Activated naive CD8-positive, alpha-beta T cell treated with anti-CD3 and anti-CD28 coated beads for 36 hours (primary cell): ENCODE measurements around the gene KRTAP12-3. TPM values are rescaled to one million over a fixed set of nuclear protein-coding genes. Genes with fewer than 3 reads are reported as not detected.
A peak's percentile ranks its signal among the peaks of the same experiment; 100 is the strongest.
"Not testable (repeated sequence)": the region's sequence is repeated elsewhere in the genome, so short reads cannot be mapped to it uniquely, and the experiment has no call there.

ENCODE experiments used
- DNase-seq: peaks from one replicate; pipeline ENCODE4 v3.0.0; 2021
- H3K27ac Mint-ChIP-seq: one replicate; pipeline ENCODE4 v1.8.0; 2022; ENCODE audit warnings: mild to moderate bottlenecking, moderate library complexity, mixed read lengths
- H3K27me3 Mint-ChIP-seq: one replicate; pipeline ENCODE4 v1.8.0; 2022; ENCODE audit warnings: mild to moderate bottlenecking, mixed read lengths
- H3K36me3 Mint-ChIP-seq: one replicate; pipeline ENCODE4 v1.8.0; 2021; ENCODE audit warnings: mild to moderate bottlenecking, mixed read lengths
- H3K4me1 Mint-ChIP-seq: one replicate; pipeline ENCODE4 v1.8.0; 2021; ENCODE audit warnings: mixed read lengths
- H3K4me3 Mint-ChIP-seq: one replicate; pipeline ENCODE4 v1.8.0; 2022; ENCODE audit warnings: mild to moderate bottlenecking, moderate library complexity, mixed read lengths
- H3K9me3 Mint-ChIP-seq: one replicate; pipeline ENCODE4 v1.8.0; 2022; ENCODE audit warnings: mixed read lengths
- total RNA-seq, 2 experiments: library from RNA; stranded (reverse); gene quantifications; one replicate each; pipeline ENCODE4 v1.2.3, GENCODE V29; 2021

The KRTAP12-3 gene
- total RNA-seq, 2 experiments from 2014 or later, result not detected

- not testable (repeated sequence) for H3K4me3 Mint-ChIP-seq, H3K4me1 Mint-ChIP-seq, H3K27ac Mint-ChIP-seq, DNase-seq, H3K27me3 Mint-ChIP-seq, H3K36me3 Mint-ChIP-seq
- H3K9me3 Mint-ChIP-seq, result peaks cover 19% of the 10 kb centered on the region
Observed at GRCh38 chr21:44638506-44639330, 19.0 kb upstream of the KRTAP12-3 start.

- no peaks in the 10 kb centered on the region for H3K27me3 Mint-ChIP-seq
- H3K4me1 Mint-ChIP-seq, result no peaks in the 10 kb centered on the region
- DNase-seq, result no peak
- no peak overlapping the region for H3K4me3 Mint-ChIP-seq
- H3K27ac Mint-ChIP-seq, result no peak overlapping the region
- H3K9me3 Mint-ChIP-seq, result peaks cover 23% of the 10 kb centered on the region
- peaks cover 3% of the 10 kb centered on the region for H3K36me3 Mint-ChIP-seq
Observed at GRCh38 chr21:44639331-44639655, 18.4 kb upstream of the KRTAP12-3 start.

DNA sequence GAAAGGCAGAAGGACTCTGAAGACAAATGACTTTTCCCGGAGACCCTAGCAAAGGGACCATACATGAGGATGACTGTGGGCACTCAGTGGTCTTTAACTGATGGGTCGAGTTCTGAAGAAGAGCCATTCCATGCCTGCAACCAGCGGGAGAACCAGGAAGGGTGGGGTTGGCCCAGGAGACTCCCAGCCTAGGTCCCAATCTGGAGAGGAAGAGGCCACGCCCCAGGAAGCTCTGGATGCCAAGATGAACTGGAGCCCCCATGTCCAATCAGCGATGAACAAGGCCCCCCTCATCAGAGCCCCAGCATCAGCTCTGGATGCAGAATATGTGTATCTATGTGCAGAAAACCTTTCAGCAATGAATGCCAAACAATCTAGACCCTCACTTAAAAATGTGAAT, 17.0 kb upstream of the KRTAP12-3 start:
- no peak for DNase-seq
- no peaks in the 10 kb centered on the region for H3K27me3 Mint-ChIP-seq
- H3K4me3 Mint-ChIP-seq, result no peak overlapping the region
- H3K4me1 Mint-ChIP-seq, result no peaks in the 10 kb centered on the region
- H3K27ac Mint-ChIP-seq, result no peak overlapping the region
- peaks cover 8% of the 10 kb centered on the region for H3K36me3 Mint-ChIP-seq
- peaks cover 32% of the 10 kb centered on the region for H3K9me3 Mint-ChIP-seq

GRCh38 chr21:44643741-44644310, 13.9 kb upstream of the KRTAP12-3 start:
- H3K9me3 Mint-ChIP-seq, result peaks cover 32% of the 10 kb centered on the region

DNA sequence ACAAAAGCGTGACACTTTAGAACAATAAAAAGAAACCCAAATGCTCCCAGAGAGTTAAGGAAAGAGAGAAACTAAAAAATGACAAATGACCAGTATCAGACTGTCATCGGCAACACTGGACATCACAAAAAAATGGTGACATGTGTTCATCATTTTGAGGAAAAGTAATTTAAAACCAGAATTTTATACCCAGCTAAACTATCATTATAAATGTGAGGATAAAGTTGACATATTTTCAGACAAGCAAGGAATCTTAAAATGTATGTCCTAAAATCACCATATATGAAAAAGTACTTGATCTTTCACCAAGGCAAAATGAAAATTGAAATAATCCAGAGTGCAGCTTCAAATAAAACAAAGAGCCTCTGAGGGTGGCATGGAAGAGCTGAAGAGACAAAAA, 12.9 kb upstream of the KRTAP12-3 start:
- no peak for DNase-seq
- Mint-ChIP-seq H3K36me3 (peaks cover 8% of the 10 kb centered on the region), H3K4me1 (no peaks in the 10 kb centered on the region), H3K27me3 (no peaks in the 10 kb centered on the region), H3K27ac (no peak overlapping the region), H3K9me3 (peaks cover 32% of the 10 kb centered on the region), H3K4me3 (no peak overlapping the region)

More at GRCh38 chr21:44643741-44644310, 13.9 kb upstream of the KRTAP12-3 start:
- DNase-seq, result no peak
- H3K27ac Mint-ChIP-seq, result no peak overlapping the region
- peaks cover 8% of the 10 kb centered on the region for H3K36me3 Mint-ChIP-seq
- H3K4me1 Mint-ChIP-seq, result no peaks in the 10 kb centered on the region
- no peaks in the 10 kb centered on the region for H3K27me3 Mint-ChIP-seq
- H3K4me3 Mint-ChIP-seq, result no peak overlapping the region

DNA sequence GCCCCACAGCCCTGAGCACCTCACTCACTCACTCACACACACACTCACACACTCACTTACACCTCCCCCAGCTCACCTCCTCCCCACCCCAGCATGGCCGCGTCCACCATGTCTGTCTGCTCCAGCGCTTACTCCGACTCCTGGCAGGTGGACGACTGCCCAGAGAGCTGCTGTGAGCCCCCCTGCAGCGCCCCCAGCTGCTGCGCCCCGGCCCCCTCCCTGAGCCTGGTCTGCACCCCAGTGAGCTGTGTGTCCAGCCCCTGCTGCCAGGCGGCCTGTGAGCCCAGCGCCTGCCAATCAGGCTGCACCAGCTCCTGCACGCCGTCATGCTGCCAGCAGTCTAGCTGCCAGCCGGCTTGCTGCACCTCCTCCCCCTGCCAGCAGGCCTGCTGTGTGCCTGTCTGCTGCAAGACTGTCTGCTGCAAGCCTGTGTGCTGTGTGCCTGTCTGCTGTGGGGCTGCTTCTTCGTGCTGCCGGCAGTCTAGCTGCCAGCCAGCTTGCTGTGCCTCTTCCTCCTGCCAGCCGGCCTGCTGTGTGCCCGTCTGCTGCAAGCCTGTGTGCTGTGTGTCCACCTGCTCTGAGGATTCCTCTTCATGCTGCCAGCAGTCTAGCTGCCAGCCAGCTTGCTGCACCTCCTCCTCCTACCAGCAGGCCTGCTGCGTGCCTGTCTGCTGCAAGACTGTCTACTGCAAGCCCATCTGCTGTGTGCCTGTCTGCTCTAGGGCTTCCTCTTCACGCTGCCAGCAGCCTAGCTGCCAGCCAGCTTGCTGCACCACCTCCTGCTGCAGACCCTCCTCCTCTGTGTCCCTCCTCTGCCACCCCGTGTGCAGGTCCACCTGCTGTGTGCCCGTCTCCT, 11.1 kb upstream of the KRTAP12-3 start, which contains the start of gene KRTAP10-11:
Gene KRTAP10-11 (plus strand): TSS at position 49 of the 856 bp plus-strand sequence. CDS start 45 bp downstream, at position 94.
- DNase-seq, H3K4me3 Mint-ChIP-seq, H3K27me3 Mint-ChIP-seq, H3K36me3 Mint-ChIP-seq, H3K4me1 Mint-ChIP-seq, H3K27ac Mint-ChIP-seq: not testable (repeated sequence)
- H3K9me3 Mint-ChIP-seq, result peaks cover 27% of the 10 kb centered on the region

DNA sequence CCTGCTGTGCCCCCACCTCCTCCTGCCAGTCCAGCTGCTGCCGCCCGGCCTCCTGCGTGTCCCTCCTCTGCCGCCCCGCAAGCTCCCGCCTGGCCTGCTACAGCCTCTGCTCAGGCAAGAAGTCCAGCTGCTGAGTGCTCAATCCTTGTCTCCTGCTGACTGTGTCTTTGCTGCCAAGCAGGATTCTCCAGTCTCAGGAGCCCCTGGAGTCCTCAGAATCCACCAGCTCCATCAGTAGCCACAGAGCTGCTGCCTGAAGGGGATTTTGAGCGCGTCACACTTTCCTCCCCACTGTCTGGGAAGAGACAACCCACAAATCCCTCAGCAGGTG, 10.5 kb upstream of the KRTAP12-3 start:
- Mint-ChIP-seq H3K27ac (no peak overlapping the region), H3K27me3 (no peaks in the 10 kb centered on the region), H3K9me3 (peaks cover 25% of the 10 kb centered on the region), H3K36me3 (peaks cover 5% of the 10 kb centered on the region), H3K4me1 (no peaks in the 10 kb centered on the region), H3K4me3 (no peak overlapping the region)
- DNase-seq, result no peak

DNA sequence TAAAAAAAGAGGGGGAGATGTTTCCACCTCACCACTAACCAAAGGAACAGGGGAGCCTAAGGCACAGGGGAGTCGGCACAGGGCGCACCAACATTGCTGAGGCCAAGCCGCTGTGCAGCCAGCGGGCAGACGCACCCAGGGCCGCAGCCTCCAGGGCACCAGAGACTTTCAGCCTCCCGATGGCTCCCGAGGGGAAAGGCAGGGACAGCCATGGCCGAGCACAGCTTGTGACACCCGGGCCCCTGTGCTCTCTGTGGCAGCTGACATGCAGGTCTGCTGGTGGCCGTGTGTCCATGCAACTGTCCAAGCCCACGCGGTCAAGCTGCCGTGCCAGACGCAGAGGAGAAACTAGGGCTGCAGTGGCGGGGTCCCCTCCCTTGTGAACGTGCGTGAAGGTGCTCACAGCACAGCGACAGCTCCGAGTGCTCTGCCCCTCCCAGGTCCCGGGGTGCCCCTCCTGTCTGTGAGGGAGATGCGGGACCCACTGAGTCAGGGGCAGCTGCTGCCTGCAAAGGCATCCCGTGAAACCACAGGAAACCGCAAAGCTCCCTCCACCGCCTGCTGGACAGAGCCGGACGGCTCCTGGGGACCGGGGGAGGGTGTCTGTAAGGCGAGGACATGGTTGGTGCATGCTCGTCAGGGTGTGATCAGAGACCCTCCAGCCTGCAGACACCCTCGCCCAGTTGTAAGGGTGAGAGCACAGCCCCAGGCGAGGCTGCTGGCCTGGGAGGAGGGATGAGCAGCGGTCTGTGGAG, 9.0 kb upstream of the KRTAP12-3 start:
- Mint-ChIP-seq H3K36me3 (peaks cover 7% of the 10 kb centered on the region), H3K4me3 (no peak overlapping the region), H3K9me3 (peaks cover 20% of the 10 kb centered on the region), H3K4me1 (peaks cover 3% of the 10 kb centered on the region), H3K27me3 (no peaks in the 10 kb centered on the region), H3K27ac (no peak overlapping the region)
- no peak for DNase-seq

- H3K4me3 Mint-ChIP-seq, result no peak overlapping the region
- H3K4me1 Mint-ChIP-seq, result peaks cover 12% of the 10 kb centered on the region
- H3K27me3 Mint-ChIP-seq, result no peaks in the 10 kb centered on the region
- no peak overlapping the region for H3K27ac Mint-ChIP-seq
- peaks cover 14% of the 10 kb centered on the region for H3K36me3 Mint-ChIP-seq
- DNase-seq, result no peak
- H3K9me3 Mint-ChIP-seq, result peaks cover 16% of the 10 kb centered on the region
Observed at GRCh38 chr21:44649521-44650100, 8.1 kb upstream of the KRTAP12-3 start.

- DNase-seq, result no peak
- H3K27ac Mint-ChIP-seq, result no peak overlapping the region
- no peaks in the 10 kb centered on the region for H3K27me3 Mint-ChIP-seq
- peaks cover 18% of the 10 kb centered on the region for H3K4me1 Mint-ChIP-seq
- peaks cover 10% of the 10 kb centered on the region for H3K36me3 Mint-ChIP-seq
- H3K9me3 Mint-ChIP-seq, result peaks cover 12% of the 10 kb centered on the region
- H3K4me3 Mint-ChIP-seq, result no peak overlapping the region
Observed at GRCh38 chr21:44650265-44650972, 7.3 kb upstream of the KRTAP12-3 start.

DNA sequence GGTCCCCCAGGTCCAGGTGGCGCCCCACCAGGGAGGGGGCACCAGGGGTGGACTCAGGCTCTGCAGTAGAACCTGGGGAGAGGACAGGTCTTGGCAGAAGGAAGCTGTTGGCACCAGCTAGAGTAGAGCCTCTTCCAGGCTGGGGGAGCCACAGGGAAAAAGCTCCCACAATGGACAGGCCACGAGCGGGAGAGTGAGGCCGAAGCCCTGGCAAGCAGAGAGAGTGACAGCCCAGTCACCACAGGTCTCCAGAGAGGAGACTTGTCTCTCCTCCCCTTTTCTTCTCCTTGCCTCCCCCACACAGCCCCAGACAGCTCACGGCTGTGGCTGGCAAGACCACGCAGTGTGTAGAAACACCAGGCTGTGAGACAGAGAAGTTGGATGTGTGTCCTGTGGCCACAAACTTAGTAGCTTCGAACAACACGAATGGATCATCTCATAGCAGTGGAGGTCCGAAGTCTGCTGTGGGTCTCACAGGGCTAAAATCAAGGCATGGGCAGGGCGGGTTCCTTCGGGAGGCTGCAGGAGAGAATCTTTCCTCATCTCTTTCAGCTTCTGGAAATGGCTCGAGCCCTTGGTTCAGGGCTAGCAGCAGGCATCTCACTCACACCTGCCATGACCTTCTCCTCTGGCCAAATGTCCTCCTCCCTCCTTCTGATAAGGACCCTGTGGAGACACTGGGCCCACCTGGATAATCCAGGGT, 6.6 kb upstream of the KRTAP12-3 start:
- Mint-ChIP-seq H3K27ac (no peak overlapping the region), H3K36me3 (peaks cover 15% of the 10 kb centered on the region), H3K4me3 (no peak overlapping the region), H3K27me3 (no peaks in the 10 kb centered on the region), H3K4me1 (peaks cover 18% of the 10 kb centered on the region), H3K9me3 (peaks cover 13% of the 10 kb centered on the region)
- no peak for DNase-seq

- H3K4me3 Mint-ChIP-seq, result no peak overlapping the region
- peaks cover 34% of the 10 kb centered on the region for H3K36me3 Mint-ChIP-seq
- H3K27ac Mint-ChIP-seq, result no peak overlapping the region
- H3K27me3 Mint-ChIP-seq, result no peaks in the 10 kb centered on the region
- DNase-seq, result no peak
- H3K9me3 Mint-ChIP-seq, result peaks cover 30% of the 10 kb centered on the region
- H3K4me1 Mint-ChIP-seq, result peaks cover 31% of the 10 kb centered on the region
Observed at GRCh38 chr21:44653123-44653522, 4.6 kb upstream of the KRTAP12-3 start.

DNA sequence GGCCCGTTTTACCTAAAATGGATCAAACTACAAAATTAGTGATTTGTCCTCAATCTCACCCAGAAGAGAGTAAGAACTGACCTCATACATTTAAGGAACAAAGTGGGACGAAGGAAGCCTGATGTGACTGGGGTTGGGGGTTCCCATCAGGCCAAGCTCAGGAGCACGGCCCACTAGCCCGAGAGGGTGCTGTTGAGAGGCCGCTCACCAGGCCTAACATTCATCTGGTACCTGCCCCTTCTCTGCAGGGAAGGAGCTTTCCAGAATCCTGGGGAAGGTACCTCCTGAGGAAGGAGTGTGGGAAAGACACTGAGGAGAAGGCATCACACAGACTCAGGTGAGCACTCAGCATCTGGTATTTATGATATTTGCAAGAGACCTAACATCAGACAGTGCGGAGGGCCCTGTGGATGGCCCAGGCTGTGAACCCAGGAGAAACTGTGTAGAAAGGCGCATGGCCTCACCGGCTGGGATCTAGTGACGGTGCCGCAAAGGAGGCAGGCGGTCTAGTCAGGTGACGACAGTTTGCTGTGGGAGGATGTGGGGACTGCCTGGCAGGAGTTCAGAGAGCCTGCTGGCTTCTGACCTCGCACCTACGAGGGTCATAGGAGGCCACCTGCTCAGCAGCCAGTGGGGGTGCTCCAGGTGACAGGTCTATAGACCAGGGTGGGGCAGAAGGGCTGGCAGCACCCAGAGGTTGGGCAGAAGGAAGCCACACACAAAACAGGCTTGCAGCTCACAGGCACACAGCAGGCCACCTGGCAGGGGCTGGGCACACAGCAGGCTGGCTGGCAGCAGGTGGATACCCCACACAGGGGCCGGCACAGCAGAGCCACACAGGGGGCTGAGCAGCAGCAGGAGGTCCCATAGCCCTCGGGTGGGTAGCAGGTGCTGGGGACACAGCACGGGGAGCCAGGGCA, 3.8 kb upstream of the KRTAP12-3 start:
- Mint-ChIP-seq H3K4me1 (peaks cover 39% of the 10 kb centered on the region), H3K27ac (peak overlapping the region; percentile 34), H3K27me3 (no peaks in the 10 kb centered on the region), H3K9me3 (peaks cover 32% of the 10 kb centered on the region), H3K4me3 (no peak overlapping the region), H3K36me3 (peaks cover 40% of the 10 kb centered on the region)
- no peak for DNase-seq
